ENCODE measurements around the gene RRAS. TPM values are rescaled to one million over a fixed set of nuclear protein-coding genes. Genes with fewer than 3 reads are reported as not detected.
"Not testable (repeated sequence)": the region's sequence is repeated elsewhere in the genome, so short reads cannot be mapped to it uniquely, and the experiment has no call there.

The RRAS gene
- total and polyA plus RNA-seq, 2 donors from 2014 or later = 92.3 to 140 TPM

DNA sequence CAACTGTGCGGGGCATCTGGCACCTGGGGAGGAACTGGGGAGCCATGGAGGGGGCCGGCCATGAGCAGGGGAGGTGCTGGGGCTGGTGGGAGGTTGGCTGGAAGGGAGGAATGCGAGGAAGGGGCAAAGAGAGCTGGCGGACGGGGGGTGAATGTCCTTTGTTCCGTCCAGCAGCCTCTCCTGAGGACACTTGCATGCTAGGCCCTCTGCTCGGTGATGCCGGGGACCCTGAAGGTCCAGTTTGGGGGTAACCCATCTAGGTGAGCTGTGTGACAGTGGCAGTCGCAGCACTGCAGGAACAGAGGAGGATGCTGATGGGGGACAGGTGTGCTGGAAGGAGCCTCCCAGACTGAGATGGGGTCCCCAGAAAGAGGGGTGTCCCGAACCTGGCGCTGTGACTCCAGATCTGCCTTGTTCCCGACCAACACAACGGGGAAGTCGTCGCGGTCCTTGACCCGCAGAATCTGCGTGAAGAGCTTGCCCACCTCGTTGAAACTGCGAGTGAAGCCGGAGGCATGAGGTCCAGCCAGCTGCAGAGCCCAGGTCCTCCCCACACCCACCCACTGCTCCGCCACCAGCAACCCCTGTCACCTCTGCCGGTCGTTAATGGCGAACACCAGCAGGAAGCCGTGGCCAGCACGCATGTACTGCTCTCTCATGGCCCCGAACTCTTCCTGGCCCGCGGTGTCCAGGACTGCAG lies 3.6 kb downstream of the RRAS start:
- FAIRE-seq = no peak
- peaks cover 0 to 21% (median 0%) of the 10 kb centered on the region in 3 donors for H3K4me1 ChIP-seq (ENCODE audit: control insufficient read depth in 2 of 3, insufficient read depth in 2 of 3, low read depth in 1 of 3, low read length in 3 of 3)
- intact Hi-C loops (cut with DNase I) = no loop called here

DNA sequence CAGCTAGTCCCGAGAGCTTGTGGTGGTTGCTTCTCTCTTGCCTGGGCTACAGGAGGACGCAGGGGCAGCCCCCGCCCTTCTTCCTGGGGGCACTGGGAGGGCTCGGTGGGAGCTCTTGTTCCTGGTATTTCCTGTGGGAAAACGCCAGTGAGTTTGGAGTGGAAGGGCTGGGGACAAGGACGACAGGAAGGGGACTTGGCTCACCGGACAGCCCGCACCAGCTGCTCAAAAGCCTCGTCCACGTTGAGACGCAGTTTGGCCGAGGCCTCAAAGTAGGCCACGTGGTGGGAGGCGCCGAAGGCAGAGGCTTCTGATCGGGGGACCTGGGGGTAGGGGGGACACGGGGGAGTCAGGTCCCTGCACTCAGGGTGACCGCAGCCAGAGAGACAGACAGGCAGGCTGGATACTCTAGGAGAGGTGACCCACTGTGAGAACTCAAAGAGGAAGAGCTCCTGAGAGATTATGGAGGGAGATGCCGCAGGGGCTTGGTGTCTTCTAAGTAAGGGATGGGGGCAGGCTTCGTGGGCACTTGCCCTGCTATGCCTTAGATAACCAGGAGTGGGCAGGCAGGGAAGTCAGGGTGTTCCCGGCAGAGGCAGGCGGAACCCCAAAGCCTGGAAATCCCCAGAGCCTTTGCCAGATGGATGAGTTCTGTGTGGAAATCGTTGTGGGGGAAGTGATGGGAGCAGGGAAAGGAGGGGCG lies 4.3 kb downstream of the RRAS start:
- intact Hi-C loops (cut with DNase I) = no loop called here
- no peak overlapping the region for H3K4me3 ChIP-seq (ENCODE audit: low read length in 3 of 3)

More for the DNA sequence above, 3.6 kb downstream of the RRAS start:
- Histone ChIP-seq H3K27me3 (ENCODE audit: control insufficient read depth, insufficient read depth, low read length) (no peaks in the 10 kb centered on the region), H3K36me3 (ENCODE audit: control insufficient read depth in 2 of 3, insufficient read depth in 3 of 3, low read length in 3 of 3) (no peaks in the 10 kb centered on the region), H3K27ac (ENCODE audit: low read depth in 2 of 2, low read length in 2 of 2) (no peak overlapping the region), H3K9me3 (ENCODE audit: control insufficient read depth in 2 of 3, insufficient read depth in 1 of 3, low read length in 3 of 3) (no peaks in the 10 kb centered on the region), H3K9ac (ENCODE audit: low read length in 3 of 3) (no peak overlapping the region), H3K4me3 (ENCODE audit: low read length in 3 of 3) (no peak overlapping the region)
- peak in 2 of 5 donors; percentile 21 to 67 for DNase-seq
- TF ChIP-seq, protein P1, sequence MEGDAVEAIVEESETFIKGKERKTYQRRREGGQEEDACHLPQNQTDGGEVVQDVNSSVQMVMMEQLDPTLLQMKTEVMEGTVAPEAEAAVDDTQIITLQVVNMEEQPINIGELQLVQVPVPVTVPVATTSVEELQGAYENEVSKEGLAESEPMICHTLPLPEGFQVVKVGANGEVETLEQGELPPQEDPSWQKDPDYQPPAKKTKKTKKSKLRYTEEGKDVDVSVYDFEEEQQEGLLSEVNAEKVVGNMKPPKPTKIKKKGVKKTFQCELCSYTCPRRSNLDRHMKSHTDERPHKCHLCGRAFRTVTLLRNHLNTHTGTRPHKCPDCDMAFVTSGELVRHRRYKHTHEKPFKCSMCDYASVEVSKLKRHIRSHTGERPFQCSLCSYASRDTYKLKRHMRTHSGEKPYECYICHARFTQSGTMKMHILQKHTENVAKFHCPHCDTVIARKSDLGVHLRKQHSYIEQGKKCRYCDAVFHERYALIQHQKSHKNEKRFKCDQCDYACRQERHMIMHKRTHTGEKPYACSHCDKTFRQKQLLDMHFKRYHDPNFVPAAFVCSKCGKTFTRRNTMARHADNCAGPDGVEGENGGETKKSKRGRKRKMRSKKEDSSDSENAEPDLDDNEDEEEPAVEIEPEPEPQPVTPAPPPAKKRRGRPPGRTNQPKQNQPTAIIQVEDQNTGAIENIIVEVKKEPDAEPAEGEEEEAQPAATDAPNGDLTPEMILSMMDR (IDR thresholded peaks at IDR 0.05; ENCODE audit: borderline replicate concordance, extremely low read depth, insufficient read depth) = no peak

DNA sequence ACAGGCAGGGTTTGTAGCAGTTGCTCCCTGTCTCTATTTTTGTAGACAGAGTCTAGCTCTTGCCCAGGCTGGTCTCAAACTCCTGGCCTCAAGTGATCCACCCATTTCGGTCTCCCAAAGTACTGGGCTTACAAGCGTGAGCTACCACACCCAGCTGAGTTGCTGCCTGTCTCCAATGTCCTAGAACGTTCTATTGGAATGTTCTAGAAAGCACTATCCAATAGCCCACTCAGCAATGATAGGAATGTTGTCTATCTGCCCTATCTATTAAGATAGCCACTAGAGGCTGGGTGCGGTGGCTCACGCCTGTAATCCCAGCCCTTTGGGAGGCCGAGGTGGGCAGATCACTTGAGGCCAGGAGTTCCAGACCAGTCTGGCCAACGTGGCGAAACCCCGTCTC lies 6.7 kb downstream of the RRAS start:
- FAIRE-seq; intact Hi-C loops (cut with DNase I); DNase-seq: not testable (repeated sequence)

More for the DNA sequence above, 4.3 kb downstream of the RRAS start:
- Histone ChIP-seq H3K9ac (ENCODE audit: low read length in 3 of 3) (no peak overlapping the region), H3K27ac (ENCODE audit: low read depth in 2 of 2, low read length in 2 of 2) (peak overlapping the region; percentile 17 to 32), H3K4me1 (ENCODE audit: control insufficient read depth in 2 of 3, insufficient read depth in 2 of 3, low read depth in 1 of 3, low read length in 3 of 3) (peaks cover 0 to 23% (median 4%) of the 10 kb centered on the region in 3 donors), H3K9me3 (ENCODE audit: control insufficient read depth in 2 of 3, insufficient read depth in 1 of 3, low read length in 3 of 3) (no peaks in the 10 kb centered on the region), H3K27me3 (ENCODE audit: control insufficient read depth, insufficient read depth, low read length) (no peaks in the 10 kb centered on the region), H3K36me3 (ENCODE audit: control insufficient read depth in 2 of 3, insufficient read depth in 3 of 3, low read length in 3 of 3) (no peaks in the 10 kb centered on the region)
- FAIRE-seq (no peak), DNase-seq (peak in 3 of 5 donors; percentile 23 to 54 (median 26))
- TF ChIP-seq, protein P1 (IDR thresholded peaks at IDR 0.05; ENCODE audit: borderline replicate concordance, extremely low read depth, insufficient read depth) = no peak

DNA sequence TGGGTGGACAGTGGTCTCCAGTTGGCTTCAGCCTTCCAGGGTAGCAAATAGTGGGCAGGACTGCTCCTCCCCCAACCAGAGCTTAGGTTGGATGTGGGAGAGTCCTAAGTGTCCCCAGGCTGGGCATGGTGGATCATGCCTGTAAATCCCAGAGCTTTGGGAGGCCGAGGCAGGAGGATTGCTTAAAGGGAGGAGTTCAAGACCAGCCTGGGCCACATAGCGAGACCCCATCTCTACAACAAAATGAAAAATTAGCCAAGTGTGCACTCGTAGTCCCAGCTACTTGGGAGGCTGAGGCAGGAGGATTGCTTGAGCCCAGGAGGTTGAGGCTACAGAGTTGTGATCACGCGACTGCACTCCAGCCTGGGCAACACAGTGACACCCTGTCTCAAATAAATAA lies 7.4 kb downstream of the RRAS start:
- no peaks in the 10 kb centered on the region for H3K36me3 ChIP-seq (ENCODE audit: control insufficient read depth in 2 of 3, insufficient read depth in 3 of 3, low read length in 3 of 3)
- no peak overlapping the region for H3K4me3 ChIP-seq (ENCODE audit: low read length in 3 of 3)
- H3K4me1 ChIP-seq (ENCODE audit: control insufficient read depth in 2 of 3, insufficient read depth in 2 of 3, low read depth in 1 of 3, low read length in 3 of 3) = peaks cover 0 to 15% (median 4%) of the 10 kb centered on the region in 3 donors
- TF ChIP-seq, protein P1 (IDR thresholded peaks at IDR 0.05; ENCODE audit: borderline replicate concordance, extremely low read depth, insufficient read depth) = no peak
- intact Hi-C loops (cut with DNase I) = no loop called here
- DNase-seq = no peak
- no peak for FAIRE-seq
- no peak overlapping the region for H3K27ac ChIP-seq (ENCODE audit: low read depth in 2 of 2, low read length in 2 of 2)
- no peak overlapping the region for H3K9ac ChIP-seq (ENCODE audit: low read length in 3 of 3)
- H3K27me3 ChIP-seq (ENCODE audit: control insufficient read depth, insufficient read depth, low read length) = no peaks in the 10 kb centered on the region
- H3K9me3 ChIP-seq (ENCODE audit: control insufficient read depth in 2 of 3, insufficient read depth in 1 of 3, low read length in 3 of 3) = no peaks in the 10 kb centered on the region

More for the DNA sequence above, 6.7 kb downstream of the RRAS start:
- H3K9me3 ChIP-seq (ENCODE audit: control insufficient read depth in 2 of 3, insufficient read depth in 1 of 3, low read length in 3 of 3); H3K27me3 ChIP-seq (ENCODE audit: control insufficient read depth, insufficient read depth, low read length); H3K4me3 ChIP-seq (ENCODE audit: low read length in 3 of 3); H3K27ac ChIP-seq (ENCODE audit: low read depth in 2 of 2, low read length in 2 of 2); H3K9ac ChIP-seq (ENCODE audit: low read length in 3 of 3); H3K36me3 ChIP-seq (ENCODE audit: control insufficient read depth in 2 of 3, insufficient read depth in 3 of 3, low read length in 3 of 3): not testable (repeated sequence)
- H3K4me1 ChIP-seq (ENCODE audit: control insufficient read depth in 2 of 3, insufficient read depth in 2 of 3, low read depth in 1 of 3, low read length in 3 of 3) = peaks cover 0 to 18% (median 4%) of the 10 kb centered on the region in 3 donors

Data from kidney (tissue), 14 donors.